Stomach (tissue), 4 donors: Measurements from ENCODE around the gene EXOC3.

ENCODE experiments used
- POLR2A ChIP-seq, 4 donors: fragments of 450-650 bp; IDR thresholded peaks; one replicate each; pipeline ENCODE4 v1.6.1; 2016; ENCODE audit warnings: antibody characterized with exemption in 4 of 4, control low read depth in 2 of 4, mild to moderate bottlenecking in 1 of 4, moderate library complexity in 1 of 4
- TF ChIP-seq, protein P1 (sequence below), 7 experiments: fragments of 450-650 bp in 4 of 7; fragments of 200-600 bp in 3 of 7; sonication (generic) in 3 of 7; IDR thresholded peaks; one replicate each; pipeline ENCODE4 v1.5.1; 2016 to 2019; ENCODE audit warnings: antibody characterized with exemption in 7 of 7, control low read depth in 2 of 7, mild to moderate bottlenecking in 1 of 7

DNA sequence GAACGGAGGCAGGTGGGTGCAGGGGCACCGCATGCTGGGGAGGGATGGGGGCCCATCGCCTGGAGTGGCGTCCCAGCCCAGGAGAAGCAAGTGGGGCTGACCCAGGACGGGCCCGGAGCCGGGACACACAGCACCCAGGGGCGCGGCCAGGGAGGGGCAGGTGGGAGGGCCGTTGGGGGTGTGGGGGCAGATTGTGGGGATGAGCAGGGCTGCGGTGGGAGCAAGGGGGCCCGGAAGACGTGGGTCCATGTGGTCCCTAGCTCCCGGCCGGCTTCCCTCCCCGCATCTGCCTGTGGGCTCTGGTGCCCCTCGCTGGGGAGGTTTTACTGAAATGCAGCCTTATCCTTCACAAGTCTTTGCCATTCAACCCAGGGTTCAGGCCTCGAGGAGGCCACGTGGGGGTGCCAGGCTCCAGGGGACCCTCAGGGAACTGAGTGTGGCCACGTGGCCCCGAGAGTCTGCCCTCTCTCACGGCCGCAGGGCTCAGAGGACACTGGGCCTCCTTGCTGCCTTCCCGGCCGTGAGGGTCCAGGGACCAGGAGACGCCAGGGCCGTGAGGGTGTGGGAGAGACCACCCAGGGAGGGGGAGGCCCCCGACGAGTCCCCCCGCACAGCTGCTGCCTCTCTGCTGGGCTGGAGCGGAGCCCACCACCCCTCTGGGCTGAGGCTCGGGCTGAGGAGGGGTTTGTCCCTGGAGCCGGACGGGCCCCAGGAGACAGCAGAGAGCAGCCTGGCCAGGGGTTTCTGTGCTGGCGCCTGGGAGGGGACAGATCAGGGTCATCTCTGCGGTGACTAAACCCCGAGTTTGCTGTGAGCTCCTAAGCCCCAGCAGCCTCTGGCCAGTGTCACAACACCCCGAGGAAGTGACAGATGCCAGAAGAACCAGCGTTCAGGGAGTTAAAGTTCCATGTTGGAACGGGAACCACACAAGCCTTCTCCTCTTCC is 46.0 kb downstream of the EXOC3 start:
- no peak for TF ChIP-seq POLR2A (IDR thresholded peaks at IDR 0.05)
- TF ChIP-seq, protein P1, sequence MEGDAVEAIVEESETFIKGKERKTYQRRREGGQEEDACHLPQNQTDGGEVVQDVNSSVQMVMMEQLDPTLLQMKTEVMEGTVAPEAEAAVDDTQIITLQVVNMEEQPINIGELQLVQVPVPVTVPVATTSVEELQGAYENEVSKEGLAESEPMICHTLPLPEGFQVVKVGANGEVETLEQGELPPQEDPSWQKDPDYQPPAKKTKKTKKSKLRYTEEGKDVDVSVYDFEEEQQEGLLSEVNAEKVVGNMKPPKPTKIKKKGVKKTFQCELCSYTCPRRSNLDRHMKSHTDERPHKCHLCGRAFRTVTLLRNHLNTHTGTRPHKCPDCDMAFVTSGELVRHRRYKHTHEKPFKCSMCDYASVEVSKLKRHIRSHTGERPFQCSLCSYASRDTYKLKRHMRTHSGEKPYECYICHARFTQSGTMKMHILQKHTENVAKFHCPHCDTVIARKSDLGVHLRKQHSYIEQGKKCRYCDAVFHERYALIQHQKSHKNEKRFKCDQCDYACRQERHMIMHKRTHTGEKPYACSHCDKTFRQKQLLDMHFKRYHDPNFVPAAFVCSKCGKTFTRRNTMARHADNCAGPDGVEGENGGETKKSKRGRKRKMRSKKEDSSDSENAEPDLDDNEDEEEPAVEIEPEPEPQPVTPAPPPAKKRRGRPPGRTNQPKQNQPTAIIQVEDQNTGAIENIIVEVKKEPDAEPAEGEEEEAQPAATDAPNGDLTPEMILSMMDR (IDR thresholded peaks at IDR 0.05), result no peak
